Measurements from ENCODE around the gene DGCR6.
"Not testable (repeated sequence)": the region's sequence is repeated elsewhere in the genome, so short reads cannot be mapped to it uniquely, and the experiment has no call there.

DGCR6 gene

GRCh38 chr22:18905540-18906409 is at the start of gene DGCR6:
TSS of gene DGCR6 (plus strand) at chr22:18906320. CDS start at chr22:18906375, 55 bp downstream.
- DNase-seq (ENCODE audit: low spot score), result no peak

GRCh38 chr22:18859314-18859713 is 46.8 kb upstream of the DGCR6 start:
- not testable (repeated sequence) for DNase-seq (ENCODE audit: low spot score)

GRCh38 chr22:18881260-18881659 is 24.9 kb upstream of the DGCR6 start:
- not testable (repeated sequence) for DNase-seq (ENCODE audit: low spot score)

GRCh38 chr22:18884465-18884864 is 21.7 kb upstream of the DGCR6 start:
- DNase-seq (ENCODE audit: low spot score), result not testable (repeated sequence)

GRCh38 chr22:18888115-18888514 is 18.0 kb upstream of the DGCR6 start:
- no peak for DNase-seq (ENCODE audit: low spot score)

GRCh38 chr22:18890510-18891192 is 15.5 kb upstream of the DGCR6 start:
- DNase-seq (ENCODE audit: low spot score), result not testable (repeated sequence)

GRCh38 chr22:18893775-18894174 is 12.3 kb upstream of the DGCR6 start:
- not testable (repeated sequence) for DNase-seq (ENCODE audit: low spot score)

GRCh38 chr22:18896037-18896657 is 10.0 kb upstream of the DGCR6 start:
- not testable (repeated sequence) for DNase-seq (ENCODE audit: low spot score)

- DNase-seq (ENCODE audit: low spot score), result not testable (repeated sequence)
These were observed 258 bp downstream of the DGCR6 start for GRCh38 chr22:18906410-18906745.

- DNase-seq (ENCODE audit: low spot score), result no peak
These were observed 776 bp downstream of the DGCR6 start for GRCh38 chr22:18906896-18907295.

- DNase-seq (ENCODE audit: low spot score), result no peak
These were observed 3.4 kb downstream of the DGCR6 start for GRCh38 chr22:18909556-18909955.

GRCh38 chr22:18911535-18911934 is 5.4 kb downstream of the DGCR6 start:
- DNase-seq (ENCODE audit: low spot score), result not testable (repeated sequence)

GRCh38 chr22:18912264-18912946 is 6.3 kb downstream of the DGCR6 start:
- not testable (repeated sequence) for DNase-seq (ENCODE audit: low spot score)

GRCh38 chr22:18914558-18914957 is 8.4 kb downstream of the DGCR6 start:
- not testable (repeated sequence) for DNase-seq (ENCODE audit: low spot score)

GRCh38 chr22:18915550-18915949 is 9.4 kb downstream of the DGCR6 start:
- DNase-seq (ENCODE audit: low spot score), result not testable (repeated sequence)

- DNase-seq (ENCODE audit: low spot score), result not testable (repeated sequence)
These were observed 11.7 kb downstream of the DGCR6 start for GRCh38 chr22:18917818-18918217.

GRCh38 chr22:18920257-18920902 is 14.3 kb downstream of the DGCR6 start:
- not testable (repeated sequence) for DNase-seq (ENCODE audit: low spot score)

GRCh38 chr22:18925368-18926064 is 19.4 kb downstream of the DGCR6 start:
- no peak for DNase-seq (ENCODE audit: low spot score)

GRCh38 chr22:18927020-18927419 is 20.9 kb downstream of the DGCR6 start:
- DNase-seq (ENCODE audit: low spot score), result no peak

GRCh38 chr22:18927573-18927972 is 21.5 kb downstream of the DGCR6 start:
- DNase-seq (ENCODE audit: low spot score), result no peak

- no peak for DNase-seq (ENCODE audit: low spot score)
These were observed 23.3 kb downstream of the DGCR6 start for GRCh38 chr22:18929459-18929858.
